Breast epithelium (tissue), 3 donors: ENCODE results near the gene CLDND1.

Experiments used
- CTCF ChIP-seq, 3 donors: fragments of 450-650 bp; IDR thresholded peaks; one replicate each; pipeline ENCODE4 v1.5.1; 2016 to 2017; ENCODE audit warnings: antibody characterized with exemption in 3 of 3, mild to moderate bottlenecking in 3 of 3, moderate library complexity in 3 of 3
- POLR2A ChIP-seq: fragments of 450-650 bp; IDR thresholded peaks from one replicate; pipeline ENCODE4 v1.6.1; 2016; ENCODE audit warnings: antibody characterized with exemption, mild to moderate bottlenecking, moderate library complexity
- POLR2AphosphoS5 ChIP-seq, 3 donors: sonication (generic); formaldehyde crosslinking; IDR thresholded peaks; one replicate each; pipeline ENCODE4 v1.6.1; 2017; ENCODE audit warnings: antibody characterized with exemption in 3 of 3

- TF ChIP-seq POLR2A (no peak), CTCF (IDR thresholded peaks at IDR 0.05) (no peak), POLR2AphosphoS5 (IDR thresholded peaks at IDR 0.05) (no peak)
These were observed 6.0 kb upstream of the CLDND1 start for GRCh38 chr3:98528474-98529346.
